Chondrocyte (in vitro differentiated cells): ENCODE measurements around the gene QSOX2. TPM values are rescaled to one million over a fixed set of nuclear protein-coding genes. Genes with fewer than 3 reads are reported as not detected.

Source experiments
- DNase-seq: peaks from one replicate; pipeline ENCODE4 v3.0.0; 2021; ENCODE audit warnings: mixed read lengths, low spot score
- H3K27ac Mint-ChIP-seq: one replicate; pipeline ENCODE4 v1.8.0; 2021; ENCODE audit warnings: mild to moderate bottlenecking, moderate library complexity, mixed read lengths; ENCODE audit not compliant: unreplicated experiment
- H3K27me3 Mint-ChIP-seq: 2 replicates; pipeline ENCODE4 v1.8.0; 2021; ENCODE audit warnings: low read depth, mixed read lengths
- H3K36me3 Mint-ChIP-seq: 2 replicates; pipeline ENCODE4 v1.8.0; 2021; ENCODE audit warnings: low read depth, mixed read lengths
- H3K4me1 Mint-ChIP-seq: 2 replicates; pipeline ENCODE4 v1.8.0; 2021; ENCODE audit warnings: low read depth, mild to moderate bottlenecking, mixed read lengths
- H3K4me3 Mint-ChIP-seq: one replicate; pipeline ENCODE4 v1.8.0; 2021; ENCODE audit warnings: mild to moderate bottlenecking, moderate library complexity, mixed read lengths; ENCODE audit not compliant: unreplicated experiment
- H3K9me3 Mint-ChIP-seq: 2 replicates; pipeline ENCODE4 v1.8.0; 2021; ENCODE audit warnings: low read depth, mixed read lengths
- total RNA-seq: library from RNA; stranded (reverse); gene quantifications from 3 replicates; pipeline ENCODE4 v1.2.1, GENCODE V29; 2021
- TF ChIP-seq, protein P1 (sequence below): fragments of 200-600 bp; sonication (generic); IDR thresholded peaks from 2 replicates; pipeline ENCODE4 v1.5.0; 2021; ENCODE audit warnings: antibody characterized with exemption, mild to moderate bottlenecking, moderate library complexity

QSOX2 gene
- total RNA-seq, 1 donor from 2014 or later = 14.3 TPM

DNA sequence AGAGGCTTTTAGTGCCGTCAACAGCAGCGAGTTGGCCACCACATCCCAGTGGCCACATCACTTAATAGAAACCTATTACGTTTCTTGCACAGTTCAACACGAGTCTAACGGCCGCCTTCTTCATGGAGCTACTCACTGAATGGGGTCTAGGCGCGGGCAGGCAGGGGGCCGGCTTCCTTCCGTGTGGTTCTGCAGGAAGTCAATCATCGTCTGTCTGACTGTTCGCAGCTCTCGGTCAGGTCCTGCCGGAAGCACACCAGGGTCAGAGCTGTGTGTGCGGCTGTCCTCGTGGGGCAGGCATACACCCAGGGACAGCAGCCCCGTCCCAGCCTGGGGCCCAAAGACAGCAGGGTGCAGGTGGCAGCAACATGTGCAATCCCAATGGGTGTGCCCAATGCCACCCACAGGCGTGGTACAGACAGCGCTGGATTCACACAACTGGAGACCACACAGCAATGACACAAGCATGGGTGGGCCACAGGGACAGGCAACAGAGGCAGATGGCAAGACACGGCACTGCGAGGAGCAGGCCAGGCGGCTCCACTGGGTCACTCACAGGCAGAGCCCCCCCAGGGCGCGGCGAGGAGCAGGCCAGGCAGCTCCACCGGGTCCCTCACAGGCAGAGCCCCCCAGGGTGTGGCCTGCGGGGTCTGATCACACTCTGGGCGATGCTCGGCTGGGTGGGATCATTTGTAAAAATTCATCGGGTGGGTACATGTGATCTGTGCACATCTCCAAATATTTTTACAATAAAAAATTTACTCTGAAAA lies 21.6 kb downstream of the QSOX2 start:
- Mint-ChIP-seq H3K4me3 (no peak overlapping the region), H3K36me3 (peaks cover 5% of the 10 kb centered on the region), H3K9me3 (no peaks in the 10 kb centered on the region), H3K27me3 (no peaks in the 10 kb centered on the region), H3K27ac (no peak overlapping the region), H3K4me1 (peaks cover 10% of the 10 kb centered on the region)
- TF ChIP-seq, protein P1, sequence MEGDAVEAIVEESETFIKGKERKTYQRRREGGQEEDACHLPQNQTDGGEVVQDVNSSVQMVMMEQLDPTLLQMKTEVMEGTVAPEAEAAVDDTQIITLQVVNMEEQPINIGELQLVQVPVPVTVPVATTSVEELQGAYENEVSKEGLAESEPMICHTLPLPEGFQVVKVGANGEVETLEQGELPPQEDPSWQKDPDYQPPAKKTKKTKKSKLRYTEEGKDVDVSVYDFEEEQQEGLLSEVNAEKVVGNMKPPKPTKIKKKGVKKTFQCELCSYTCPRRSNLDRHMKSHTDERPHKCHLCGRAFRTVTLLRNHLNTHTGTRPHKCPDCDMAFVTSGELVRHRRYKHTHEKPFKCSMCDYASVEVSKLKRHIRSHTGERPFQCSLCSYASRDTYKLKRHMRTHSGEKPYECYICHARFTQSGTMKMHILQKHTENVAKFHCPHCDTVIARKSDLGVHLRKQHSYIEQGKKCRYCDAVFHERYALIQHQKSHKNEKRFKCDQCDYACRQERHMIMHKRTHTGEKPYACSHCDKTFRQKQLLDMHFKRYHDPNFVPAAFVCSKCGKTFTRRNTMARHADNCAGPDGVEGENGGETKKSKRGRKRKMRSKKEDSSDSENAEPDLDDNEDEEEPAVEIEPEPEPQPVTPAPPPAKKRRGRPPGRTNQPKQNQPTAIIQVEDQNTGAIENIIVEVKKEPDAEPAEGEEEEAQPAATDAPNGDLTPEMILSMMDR = no peak
- no peak for DNase-seq

DNA sequence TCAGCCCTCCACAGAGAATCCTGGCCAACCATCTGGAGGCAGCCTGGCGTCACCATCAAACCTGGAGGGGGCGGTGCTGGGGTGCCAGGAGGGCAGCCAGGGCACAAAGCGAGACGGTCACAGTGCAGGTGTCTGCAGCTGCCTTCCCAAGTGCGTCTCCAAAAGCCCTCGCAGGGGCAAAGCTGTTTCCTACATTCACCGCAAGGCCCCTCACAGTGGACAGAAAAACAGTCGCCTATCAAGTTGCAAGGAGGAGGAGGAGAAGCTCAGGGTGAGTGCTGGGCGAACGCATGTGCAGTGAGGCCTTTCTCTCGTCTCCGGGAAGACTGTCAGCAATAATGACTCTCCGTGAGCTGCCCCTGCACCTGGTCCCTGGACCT lies 22.7 kb downstream of the QSOX2 start:
- Mint-ChIP-seq H3K36me3 (peaks cover 5% of the 10 kb centered on the region), H3K4me1 (peaks cover under 1% of the 10 kb centered on the region), H3K4me3 (no peak overlapping the region), H3K27me3 (no peaks in the 10 kb centered on the region), H3K27ac (no peak overlapping the region), H3K9me3 (no peaks in the 10 kb centered on the region)
- TF ChIP-seq, protein P1 = no peak
- DNase-seq = no peak

DNA sequence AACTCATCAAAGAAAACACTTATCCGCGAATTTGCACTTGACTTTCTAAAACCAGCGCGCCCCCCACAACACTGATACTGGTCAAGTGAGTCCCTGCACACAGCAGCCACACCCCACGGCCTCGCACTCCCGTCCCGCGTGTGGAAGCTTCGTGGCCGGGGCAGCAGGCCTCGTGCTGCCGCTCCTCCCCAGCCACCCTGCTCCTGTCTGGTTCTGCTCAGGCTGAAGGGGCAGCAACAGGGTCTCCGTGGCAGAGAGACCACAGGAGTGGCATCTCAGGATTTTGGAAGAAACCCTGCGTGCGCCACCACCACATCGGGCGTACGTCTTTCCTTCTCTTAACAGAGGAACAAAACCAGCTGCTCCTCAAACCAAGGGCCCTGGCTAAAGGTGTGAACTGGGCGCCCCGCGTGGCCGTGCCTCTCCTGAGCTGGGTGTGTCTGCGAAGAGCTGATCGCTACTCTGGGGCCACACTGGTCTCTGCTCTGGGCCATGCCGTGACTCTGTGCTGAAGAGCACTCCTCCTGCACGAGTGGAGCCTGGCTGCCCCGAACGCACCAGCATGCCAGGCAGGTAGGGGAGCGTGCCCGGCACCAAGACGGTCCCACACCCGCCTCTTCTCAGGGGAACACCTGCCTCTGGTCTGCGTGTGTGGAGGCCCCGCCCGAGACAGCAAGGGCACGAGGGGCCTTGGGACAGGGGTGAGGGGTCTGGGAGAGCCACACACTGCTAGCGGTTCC lies 23.3 kb downstream of the QSOX2 start:
- TF ChIP-seq, protein P1 = no peak
- Mint-ChIP-seq H3K27me3 (no peaks in the 10 kb centered on the region), H3K9me3 (no peaks in the 10 kb centered on the region), H3K36me3 (peaks cover 5% of the 10 kb centered on the region), H3K4me3 (no peak overlapping the region), H3K27ac (no peak overlapping the region), H3K4me1 (no peaks in the 10 kb centered on the region)
- no peak for DNase-seq

DNA sequence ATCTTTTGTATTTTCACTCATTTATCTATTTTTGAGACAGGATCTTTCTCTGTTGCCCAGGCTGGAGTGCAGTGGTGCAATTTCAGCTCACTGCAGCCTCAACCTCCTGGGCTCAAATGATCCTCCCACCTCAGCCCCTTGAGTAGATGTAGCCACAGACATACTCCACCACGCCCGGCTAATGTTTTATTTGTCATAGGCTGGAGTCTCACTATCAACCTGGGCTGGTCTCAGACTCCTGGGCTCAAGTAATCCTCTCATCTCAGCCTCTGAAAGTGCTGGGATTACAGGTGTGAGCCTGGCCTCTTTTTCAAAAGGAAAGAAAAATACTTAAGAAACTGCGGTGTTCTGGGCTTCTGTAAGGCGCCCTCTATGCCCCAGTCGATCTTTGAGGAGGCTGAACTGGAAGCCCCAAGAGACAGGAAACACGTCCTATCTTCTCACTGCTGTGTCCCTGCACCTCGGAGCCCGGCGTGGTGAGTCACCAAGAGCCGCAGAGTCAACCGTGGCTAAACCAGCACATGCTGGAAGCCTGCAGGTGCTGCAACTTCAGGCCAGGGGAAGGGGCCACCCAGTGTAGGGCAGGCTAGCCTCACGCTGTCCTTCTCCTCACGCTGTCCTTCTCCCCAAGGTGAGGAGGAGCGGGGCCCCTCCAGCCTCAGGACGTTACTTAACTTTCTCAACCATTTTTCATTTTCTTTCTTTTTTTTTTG lies 25.4 kb downstream of the QSOX2 start:
- H3K4me3 Mint-ChIP-seq = no peak overlapping the region
- H3K9me3 Mint-ChIP-seq = no peaks in the 10 kb centered on the region
- DNase-seq = no peak
- TF ChIP-seq, protein P1 = no peak
- H3K4me1 Mint-ChIP-seq = no peaks in the 10 kb centered on the region
- no peak overlapping the region for H3K27ac Mint-ChIP-seq
- no peaks in the 10 kb centered on the region for H3K27me3 Mint-ChIP-seq
- H3K36me3 Mint-ChIP-seq = peaks cover 7% of the 10 kb centered on the region

DNA sequence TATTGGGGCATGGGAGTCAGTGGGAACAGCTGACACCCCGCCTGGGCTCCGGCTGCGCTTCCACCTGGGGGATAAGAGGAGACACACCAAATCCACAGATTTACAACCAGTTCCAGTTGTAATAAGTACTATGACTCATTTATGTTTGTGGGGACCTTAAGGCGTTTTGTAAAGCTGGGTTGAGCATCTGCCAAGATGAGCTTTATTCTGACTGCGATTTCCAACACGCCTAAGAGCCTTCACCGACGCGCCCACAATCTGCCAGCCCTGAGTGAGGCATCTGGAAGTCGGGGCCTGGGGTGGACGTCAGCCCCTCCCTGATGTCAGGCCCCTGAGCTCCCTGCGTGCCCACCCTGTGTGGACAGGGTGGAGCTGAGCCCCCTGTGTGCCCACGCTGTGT lies 26.3 kb downstream of the QSOX2 start:
- Mint-ChIP-seq H3K27ac (no peak overlapping the region), H3K4me1 (no peaks in the 10 kb centered on the region), H3K36me3 (peaks cover 12% of the 10 kb centered on the region), H3K4me3 (no peak overlapping the region), H3K27me3 (no peaks in the 10 kb centered on the region), H3K9me3 (no peaks in the 10 kb centered on the region)
- DNase-seq = no peak
- TF ChIP-seq, protein P1 = no peak
